ENCODE measurements around the gene NRG2. TPM values are rescaled to one million over a fixed set of nuclear protein-coding genes. Genes with fewer than 3 reads are reported as not detected.

NRG2 gene
- total and polyA plus RNA-seq, 11 donors = 0.72 to 4.8 (median 3.4) TPM

GRCh38 chr5:140024928-140025327 is 18.2 kb downstream of the NRG2 start:
- H3K27ac ChIP-seq = peak overlapping the region in 2 of 12 donors; percentile 7 to 46
- 24 to 42% (median 40%) methylated on average over 1 of the region's 1 CpG for WGBS, 4 donors
- peaks cover 0 to 37% (median 9%) of the 10 kb centered on the region in 12 donors for H3K4me1 ChIP-seq

GRCh38 chr5:140023611-140024191 is 19.4 kb downstream of the NRG2 start:
- 76 to 89% (median 84%) methylated on average over 6 of the region's 6 CpGs for WGBS, 4 donors
- H3K27me3 ChIP-seq = no peaks in the 10 kb centered on the region
- intact Hi-C loops (cut with DNase I) = no loop called here
- H3K4me3 ChIP-seq = no peak overlapping the region
- H3K4me1 ChIP-seq = peaks cover 0 to 45% (median 17%) of the 10 kb centered on the region in 12 donors
- TF ChIP-seq CTCF (IDR thresholded peaks at IDR 0.05) (no peak), POLR2A (IDR thresholded peaks at IDR 0.05) (no peak)
- no peaks in the 10 kb centered on the region for H3K36me3 ChIP-seq
- DNase-seq = no peak
- no peak for ATAC-seq
- no peak overlapping the region for H3K27ac ChIP-seq
- no peaks in the 10 kb centered on the region for H3K9me3 ChIP-seq

More at GRCh38 chr5:140024928-140025327, 18.2 kb downstream of the NRG2 start:
- Histone ChIP-seq H3K9me3 (no peaks in the 10 kb centered on the region), H3K4me3 (no peak overlapping the region), H3K36me3 (no peaks in the 10 kb centered on the region), H3K27me3 (no peaks in the 10 kb centered on the region)
- intact Hi-C loops (cut with DNase I) = no loop called here
- no peak for TF ChIP-seq CTCF (IDR thresholded peaks at IDR 0.05)
- TF ChIP-seq POLR2A (IDR thresholded peaks at IDR 0.05) = no peak
- DNase-seq (no peak), ATAC-seq (no peak)

GRCh38 chr5:140020601-140021177 is 22.4 kb downstream of the NRG2 start:
- WGBS, 4 donors = 64 to 76% (median 66%) methylated on average over 4 of the region's 4 CpGs
- Histone ChIP-seq H3K4me3 (no peak overlapping the region), H3K36me3 (no peaks in the 10 kb centered on the region), H3K27ac (peak overlapping the region in 8 of 12 donors; percentile 14 to 90 (median 64)), H3K4me1 (peaks cover 0 to 57% (median 19%) of the 10 kb centered on the region in 12 donors), H3K27me3 (no peaks in the 10 kb centered on the region), H3K9me3 (no peaks in the 10 kb centered on the region)
- no peak for DNase-seq
- intact Hi-C loops (cut with DNase I) = no loop called here
- peak in 2 of 4 donors; percentile 39 to 41 for ATAC-seq
- no peak for TF ChIP-seq CTCF (IDR thresholded peaks at IDR 0.05)
- TF ChIP-seq POLR2A (IDR thresholded peaks at IDR 0.05) = no peak

- Histone ChIP-seq H3K9me3 (no peaks in the 10 kb centered on the region), H3K27me3 (no peaks in the 10 kb centered on the region), H3K4me1 (peaks cover 0 to 51% (median 19%) of the 10 kb centered on the region in 12 donors), H3K36me3 (no peaks in the 10 kb centered on the region), H3K27ac (peak overlapping the region; percentile 31 to 90 (median 68)), H3K4me3 (no peak overlapping the region)
- no peak for TF ChIP-seq CTCF (IDR thresholded peaks at IDR 0.05)
- no peak for TF ChIP-seq POLR2A (IDR thresholded peaks at IDR 0.05)
- DNase-seq = peak in 1 of 5 donors; percentile 38
- 27 to 38% (median 32%) methylated on average over 4 of the region's 4 CpGs for WGBS, 4 donors
- intact Hi-C loops (cut with DNase I) = no loop called here
- peak; percentile 76 to 94 (median 80) for ATAC-seq
Measured at GRCh38 chr5:140018920-140019644, 24.0 kb downstream of the NRG2 start.
